ENCODE measurements around the gene FLOT2.

- no peak for TF ChIP-seq JUN (IDR thresholded peaks at IDR 0.05; ENCODE audit: low read depth, low read length)
- TF ChIP-seq, protein P1, sequence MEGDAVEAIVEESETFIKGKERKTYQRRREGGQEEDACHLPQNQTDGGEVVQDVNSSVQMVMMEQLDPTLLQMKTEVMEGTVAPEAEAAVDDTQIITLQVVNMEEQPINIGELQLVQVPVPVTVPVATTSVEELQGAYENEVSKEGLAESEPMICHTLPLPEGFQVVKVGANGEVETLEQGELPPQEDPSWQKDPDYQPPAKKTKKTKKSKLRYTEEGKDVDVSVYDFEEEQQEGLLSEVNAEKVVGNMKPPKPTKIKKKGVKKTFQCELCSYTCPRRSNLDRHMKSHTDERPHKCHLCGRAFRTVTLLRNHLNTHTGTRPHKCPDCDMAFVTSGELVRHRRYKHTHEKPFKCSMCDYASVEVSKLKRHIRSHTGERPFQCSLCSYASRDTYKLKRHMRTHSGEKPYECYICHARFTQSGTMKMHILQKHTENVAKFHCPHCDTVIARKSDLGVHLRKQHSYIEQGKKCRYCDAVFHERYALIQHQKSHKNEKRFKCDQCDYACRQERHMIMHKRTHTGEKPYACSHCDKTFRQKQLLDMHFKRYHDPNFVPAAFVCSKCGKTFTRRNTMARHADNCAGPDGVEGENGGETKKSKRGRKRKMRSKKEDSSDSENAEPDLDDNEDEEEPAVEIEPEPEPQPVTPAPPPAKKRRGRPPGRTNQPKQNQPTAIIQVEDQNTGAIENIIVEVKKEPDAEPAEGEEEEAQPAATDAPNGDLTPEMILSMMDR (IDR thresholded peaks at IDR 0.05; ENCODE audit: control extremely low read depth in 1 of 3, insufficient read depth in 1 of 3, low read depth in 1 of 3, low read length in 3 of 3): no peak
- TF ChIP-seq EZH2 (IDR thresholded peaks at IDR 0.05; ENCODE audit: low read depth, low read length, severe bottlenecking): no peak
Observed at GRCh38 chr17:28906276-28906675, 8.7 kb upstream of the FLOT2 start.

Data from H1 (cell line).